Calu3 (cell line): ENCODE results near the gene ZNF418. TPM values are rescaled to one million over a fixed set of nuclear protein-coding genes. Genes with fewer than 3 reads are reported as not detected.

Source experiments
- BruUV-seq: library from RNA; stranded (reverse); fragments of 400-500 nt; replicated peaks from 2 replicates; lab custom pipeline; 2021; lab: Mats Ljungman, UMichigan
- CTCF ChIA-PET: fragments of 300-600 bp; sonication (Branson Sonifier 250); formaldehyde crosslinking; loops from one replicate; lab custom pipeline; 2022; ENCODE audit warnings: antibody characterized with exemption; lab: Charles Lee
- DNase-seq: peaks from one replicate; pipeline ENCODE4 v3.0.0; 2022
- H3K27ac Mint-ChIP-seq: one replicate; pipeline ENCODE4 v1.8.0; 2022; ENCODE audit warnings: mixed read lengths; ENCODE audit not compliant: unreplicated experiment
- H3K27me3 Mint-ChIP-seq: one replicate; pipeline ENCODE4 v1.8.0; 2022; ENCODE audit warnings: mixed read lengths; ENCODE audit not compliant: unreplicated experiment
- H3K36me3 Mint-ChIP-seq: one replicate; pipeline ENCODE4 v1.8.0; 2022; ENCODE audit warnings: mild to moderate bottlenecking, moderate library complexity, mixed read lengths; ENCODE audit not compliant: insufficient read depth, unreplicated experiment
- H3K4me1 Mint-ChIP-seq: one replicate; pipeline ENCODE4 v1.8.0; 2022; ENCODE audit warnings: mild to moderate bottlenecking, low read depth, mixed read lengths; ENCODE audit not compliant: unreplicated experiment
- H3K4me3 Mint-ChIP-seq: one replicate; pipeline ENCODE4 v1.8.0; 2022; ENCODE audit warnings: mild to moderate bottlenecking, low read depth, moderate library complexity, mixed read lengths; ENCODE audit not compliant: unreplicated experiment
- H3K9me3 Mint-ChIP-seq: one replicate; pipeline ENCODE4 v1.8.0; 2022; ENCODE audit warnings: low read depth, mixed read lengths; ENCODE audit not compliant: unreplicated experiment
- CTCF ChIP-seq: fragments of 200-600 bp; IDR thresholded peaks from one replicate; pipeline ENCODE4 v1.8.0; 2022; ENCODE audit warnings: antibody characterized with exemption; ENCODE audit not compliant: unreplicated experiment
- intact Hi-C: fragments of 100-400 bp; cut with micrococcal nuclease; formaldehyde crosslinking; loops from one replicate; pipeline ENCODE4 v1.10.0; 2022; ENCODE audit not compliant: unreplicated experiment
- total RNA-seq: library from RNA; stranded (reverse); gene quantifications from 2 replicates; pipeline ENCODE4 v1.2.3, GENCODE V29; 2022

The ZNF418 gene
- total RNA-seq, 1 experiment from 2014 or later, result 2.1 TPM

DNA sequence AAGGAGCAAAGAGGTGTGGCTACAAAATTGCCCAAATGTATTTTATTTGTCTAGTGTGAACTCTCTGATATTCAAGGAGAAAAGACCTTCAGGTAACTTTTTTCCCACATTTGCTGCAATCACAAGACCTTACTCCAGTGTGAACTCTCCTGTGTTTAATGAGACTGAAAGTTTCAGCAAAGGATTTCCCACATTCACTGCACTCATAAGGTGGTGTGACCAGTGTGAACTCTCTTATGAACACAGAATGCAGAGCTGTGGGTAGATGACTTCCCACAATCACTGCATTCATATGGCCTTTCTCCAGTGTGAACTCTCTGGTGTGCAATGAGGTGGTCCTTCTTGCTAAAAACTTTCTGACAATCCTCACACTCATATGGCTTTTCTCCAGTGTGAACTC, 62.8 kb downstream of the ZNF418 start:
- Mint-ChIP-seq H3K36me3 (peaks cover 60% of the 10 kb centered on the region), H3K4me3 (no peak overlapping the region), H3K9me3 (peaks cover 11% of the 10 kb centered on the region), H3K4me1 (no peaks in the 10 kb centered on the region), H3K27ac (peak overlapping the region; percentile 36), H3K27me3 (no peaks in the 10 kb centered on the region)
- BruUV-seq, result no TSS peak
- CTCF ChIA-PET, result no interaction called here
- no peak for TF ChIP-seq CTCF
- DNase-seq, result no peak
- intact Hi-C loops, result no loop called here

Other genes starting within 250 kb of the ZNF418 start
- not detected in 2 replicates for gene ZNF154, start 226.2 kb downstream of the ZNF418 start, total RNA-seq
- 1.8 and 2.1 TPM in 2 replicates for gene ZNF671, start 207.8 kb downstream of the ZNF418 start, total RNA-seq
- 19.7 and 21.6 TPM in 2 replicates for gene ZNF776, start 188.6 kb downstream of the ZNF418 start, total RNA-seq
- 18.9 and 22.9 TPM in 2 replicates for gene ZNF586, start 165.7 kb downstream of the ZNF418 start, total RNA-seq
- 24.0 and 24.8 TPM in 2 replicates for gene ZNF552, start 120.5 kb downstream of the ZNF418 start, total RNA-seq
- gene ZNF587B, start 105.1 kb downstream of the ZNF418 start, total RNA-seq, result 31.1 and 31.6 TPM in 2 replicates
- gene ZNF587, start 85.5 kb downstream of the ZNF418 start, total RNA-seq, result 111 and 113 TPM in 2 replicates
- 6.8 and 8.7 TPM in 2 replicates for gene ZNF814, start 46.4 kb downstream of the ZNF418 start, total RNA-seq
- 14.9 and 17.2 TPM in 2 replicates for gene ZNF417, start 18.8 kb downstream of the ZNF418 start, total RNA-seq
- 7.1 TPM in 2 replicates for gene ZNF256, start 12.3 kb upstream of the ZNF418 start, total RNA-seq
- 2.5 and 2.7 TPM in 2 replicates for gene C19orf18, start 39.1 kb upstream of the ZNF418 start, total RNA-seq
- gene ZNF606, start 67.4 kb upstream of the ZNF418 start, total RNA-seq, result 23.5 and 24.8 TPM in 2 replicates
- not detected in 2 replicates for gene ZSCAN1, start 98.6 kb upstream of the ZNF418 start, total RNA-seq
- gene ZNF135, start 123.9 kb upstream of the ZNF418 start, total RNA-seq, result not detected in 2 replicates
- 45.3 and 45.8 TPM in 2 replicates for gene ZSCAN18, start 162.8 kb upstream of the ZNF418 start, total RNA-seq
- gene ZNF329, start 215.4 kb upstream of the ZNF418 start, total RNA-seq, result 9.5 and 11.2 TPM in 2 replicates
- gene ZNF274, start 247.7 kb upstream of the ZNF418 start, total RNA-seq, result 43.2 and 44.6 TPM in 2 replicates